Kidney glomerular epithelial cell (primary cell): ENCODE measurements around the gene HLA-DQA1.
A peak's percentile ranks its signal among the peaks of the same experiment; 100 is the strongest.
"Not testable (repeated sequence)": the region's sequence is repeated elsewhere in the genome, so short reads cannot be mapped to it uniquely, and the experiment has no call there.

Experiments
- DNase-seq: peaks from one replicate; lab custom pipeline; 2025; lab: John Stamatoyannopoulos, UW

The HLA-DQA1 gene

DNA sequence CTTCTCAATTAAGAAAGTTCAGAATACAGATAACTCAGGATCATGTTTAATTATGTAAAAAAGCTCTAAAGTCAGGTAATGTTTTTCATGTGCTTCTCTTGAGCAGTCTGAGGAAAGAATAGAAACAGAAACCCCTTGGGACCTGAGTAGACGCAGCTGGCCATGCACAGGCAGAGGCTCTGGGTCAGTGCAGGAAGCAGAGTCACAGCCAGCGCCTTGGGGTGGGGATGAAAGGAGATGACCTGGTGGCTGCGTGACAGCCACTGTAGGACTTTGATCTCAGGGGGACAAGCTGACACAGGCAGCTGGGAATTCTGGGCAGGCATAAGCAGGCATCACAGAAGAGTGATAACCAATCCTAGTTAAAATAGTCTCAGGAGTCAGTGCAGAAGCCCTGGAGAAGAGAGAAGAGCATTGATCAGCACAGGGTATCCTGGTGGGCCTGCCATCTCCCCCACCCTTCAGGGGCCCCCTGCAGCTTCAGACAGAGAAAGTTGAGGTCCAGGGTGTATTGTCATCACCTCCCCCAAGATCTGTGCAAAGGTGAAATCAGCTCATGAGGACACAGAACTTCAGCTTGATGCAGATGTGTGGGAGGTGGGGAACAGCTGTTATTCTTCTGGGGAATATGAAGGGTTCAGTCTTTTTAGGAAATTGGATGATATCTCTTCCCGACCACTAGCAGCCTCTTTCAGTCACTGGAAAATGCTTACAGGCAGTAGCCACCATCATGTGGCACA lies 22.8 kb downstream of the HLA-DQA1 start:
- no peak for DNase-seq

DNA sequence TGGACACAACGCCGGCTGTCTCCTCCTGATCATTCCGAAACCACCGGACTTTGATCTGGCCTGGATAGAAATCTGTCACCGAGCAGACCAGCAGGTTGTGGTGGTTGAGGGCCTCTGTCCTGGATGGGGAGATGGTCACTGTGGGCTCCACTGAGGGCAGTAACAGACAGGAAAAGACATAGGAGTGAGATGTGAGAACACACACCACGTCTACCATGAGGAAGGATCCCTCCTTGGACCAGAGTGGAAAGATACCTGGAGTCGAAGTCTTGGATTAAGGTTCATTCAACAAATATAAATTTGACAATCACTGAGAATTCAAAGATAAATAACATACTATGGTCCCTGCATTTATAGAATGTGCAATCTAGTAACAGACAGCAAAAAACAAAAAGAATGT lies 24.9 kb downstream of the HLA-DQA1 start:
- DNase-seq: no peak

- DNase-seq: no peak
Measured at GRCh38 chr6:32662836-32663235, 25.6 kb downstream of the HLA-DQA1 start.

DNA sequence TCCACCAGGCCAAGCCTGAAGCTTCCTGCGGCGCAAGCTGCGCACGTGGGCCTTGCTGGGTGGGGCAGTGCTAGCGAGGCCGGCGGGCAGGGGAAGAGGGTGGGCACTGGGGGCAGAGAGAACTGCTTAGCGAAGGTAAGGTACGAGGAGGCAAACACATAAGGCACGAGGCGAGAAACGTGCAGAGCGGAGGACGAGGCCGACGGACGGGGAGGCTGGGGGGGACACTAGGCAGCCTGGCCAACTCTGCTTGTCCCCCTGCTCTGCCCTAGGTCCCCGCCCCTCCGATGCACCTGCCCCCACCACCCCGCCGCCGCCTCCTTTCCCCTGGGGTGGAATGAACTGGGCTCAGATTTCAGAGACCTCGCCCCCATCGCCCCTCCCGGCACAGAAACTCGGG lies 27.1 kb downstream of the HLA-DQA1 start:
- no peak for DNase-seq

- DNase-seq: peak; percentile 3
Measured at GRCh38 chr6:32664827-32665362, 27.7 kb downstream of the HLA-DQA1 start.

GRCh38 chr6:32665661-32666060 lies 28.5 kb downstream of the HLA-DQA1 start:
- no peak for DNase-seq

DNA sequence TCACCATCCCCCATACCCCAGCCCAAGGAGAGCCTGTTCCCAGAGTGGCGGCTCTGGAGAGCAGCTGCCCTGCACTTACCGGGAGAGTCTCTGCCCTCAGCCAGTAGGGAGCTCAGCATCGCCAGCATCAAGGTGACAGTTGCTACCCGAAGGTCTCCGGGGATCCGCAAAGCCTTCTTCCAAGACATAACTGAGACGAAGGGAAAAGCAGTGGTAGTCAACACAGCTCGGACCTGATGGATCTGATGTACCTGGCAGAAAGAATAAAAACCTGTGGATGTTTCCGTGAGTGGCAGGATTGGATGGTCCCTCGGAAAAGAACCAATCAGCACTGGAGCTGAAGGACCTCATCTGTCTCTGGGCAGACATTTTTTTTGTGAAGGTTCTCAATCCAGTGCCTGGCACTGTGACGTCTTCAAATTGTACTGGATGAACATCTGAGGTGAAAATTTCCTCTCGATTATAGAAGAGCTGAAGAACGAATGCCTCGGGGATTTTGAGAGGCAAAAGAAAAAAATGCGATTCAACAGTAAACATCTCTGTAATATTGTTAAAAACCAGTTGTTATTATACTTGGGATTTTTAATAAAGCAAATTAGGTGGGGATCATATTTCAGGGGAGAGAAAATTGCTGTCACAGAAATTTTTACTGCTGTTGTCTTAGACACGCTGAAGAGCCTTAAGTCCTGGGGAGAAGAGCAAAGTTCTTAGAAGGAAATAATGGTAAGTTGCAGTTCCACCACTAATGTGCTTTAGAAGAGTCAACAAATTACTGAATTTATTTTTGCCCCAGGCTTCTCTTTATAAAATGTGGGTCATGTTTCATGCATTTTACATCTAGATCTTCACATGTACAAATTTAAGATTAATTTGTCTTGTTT lies 29.5 kb downstream of the HLA-DQA1 start, which contains the start of gene HLA-DQB1:
TSS of gene HLA-DQB1 (minus strand) at position 238 of the 881 bp plus-strand sequence. CDS start at position 188, 50 bp downstream.
- DNase-seq: peak; percentile 64

- DNase-seq: peak; percentile 88
Measured at GRCh38 chr6:32668226-32668747, 31.1 kb downstream of the HLA-DQA1 start.

DNA sequence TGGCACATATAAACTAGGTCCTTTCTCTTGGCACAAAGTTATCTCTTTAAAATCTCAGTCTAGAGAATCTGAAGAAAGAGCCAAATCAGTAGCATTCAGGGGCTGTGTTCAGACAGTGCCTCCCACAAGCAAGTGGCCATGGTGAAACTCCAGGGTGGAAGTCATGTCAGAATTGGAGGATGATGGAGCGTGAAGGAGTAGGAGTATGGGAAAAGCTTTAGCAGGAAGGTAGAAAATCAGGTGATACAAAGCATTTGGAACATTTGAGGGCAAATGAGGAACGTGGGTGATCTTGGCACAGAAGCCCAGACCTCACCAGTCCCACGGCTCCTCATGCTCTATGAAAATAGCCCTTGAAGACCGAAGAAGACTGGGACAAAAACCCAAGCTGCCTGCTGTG lies 32.0 kb downstream of the HLA-DQA1 start:
- no peak for DNase-seq

- no peak for DNase-seq
Measured at GRCh38 chr6:32669893-32670292, 32.7 kb downstream of the HLA-DQA1 start.

GRCh38 chr6:32671908-32672307 lies 34.7 kb downstream of the HLA-DQA1 start:
- DNase-seq: not testable (repeated sequence)

GRCh38 chr6:32674123-32674522 lies 36.9 kb downstream of the HLA-DQA1 start:
- not testable (repeated sequence) for DNase-seq

DNA sequence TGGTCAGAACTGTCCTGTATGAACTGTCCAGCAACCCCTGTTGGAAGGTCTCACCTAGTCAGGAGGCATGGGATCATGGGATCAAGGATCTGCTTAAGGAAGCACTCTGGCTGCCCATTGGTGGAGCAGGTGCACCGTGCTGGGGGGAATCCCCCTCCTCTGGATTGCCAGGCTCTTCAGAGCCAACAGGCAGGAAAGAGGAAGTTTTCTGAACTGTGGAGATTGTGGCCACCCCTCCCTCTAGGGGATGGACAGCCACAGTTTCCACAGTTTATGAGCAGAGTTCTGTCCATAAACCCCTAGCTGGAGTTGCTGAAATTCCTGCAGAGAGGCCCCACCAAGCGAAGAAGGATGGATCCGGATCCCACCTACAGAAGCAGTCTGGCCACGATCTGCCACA lies 42.3 kb downstream of the HLA-DQA1 start:
- no peak for DNase-seq

DNA sequence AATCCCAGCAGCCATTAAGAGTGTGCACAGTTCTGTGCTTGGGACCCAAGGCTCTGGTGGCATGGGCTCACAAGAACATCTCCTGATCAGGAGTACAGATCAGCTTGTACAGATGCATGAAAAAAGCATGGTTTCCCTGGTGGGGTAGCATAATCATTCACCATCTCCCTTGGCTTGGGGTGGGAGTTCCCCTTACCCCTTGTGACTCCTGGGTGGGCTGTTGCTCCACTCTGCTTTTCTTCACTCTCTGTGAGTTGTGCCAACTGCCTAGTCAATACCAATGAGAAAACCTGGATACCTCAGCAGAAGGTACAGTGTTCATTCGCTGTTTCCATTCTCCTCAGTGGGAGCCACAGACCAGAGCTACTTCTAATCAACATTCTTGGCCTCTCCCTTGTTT lies 42.8 kb downstream of the HLA-DQA1 start:
- no peak for DNase-seq

- DNase-seq: no peak
Measured at GRCh38 chr6:32684246-32684645, 47.0 kb downstream of the HLA-DQA1 start.

GRCh38 chr6:32685603-32686002 lies 48.4 kb downstream of the HLA-DQA1 start:
- no peak for DNase-seq

DNA sequence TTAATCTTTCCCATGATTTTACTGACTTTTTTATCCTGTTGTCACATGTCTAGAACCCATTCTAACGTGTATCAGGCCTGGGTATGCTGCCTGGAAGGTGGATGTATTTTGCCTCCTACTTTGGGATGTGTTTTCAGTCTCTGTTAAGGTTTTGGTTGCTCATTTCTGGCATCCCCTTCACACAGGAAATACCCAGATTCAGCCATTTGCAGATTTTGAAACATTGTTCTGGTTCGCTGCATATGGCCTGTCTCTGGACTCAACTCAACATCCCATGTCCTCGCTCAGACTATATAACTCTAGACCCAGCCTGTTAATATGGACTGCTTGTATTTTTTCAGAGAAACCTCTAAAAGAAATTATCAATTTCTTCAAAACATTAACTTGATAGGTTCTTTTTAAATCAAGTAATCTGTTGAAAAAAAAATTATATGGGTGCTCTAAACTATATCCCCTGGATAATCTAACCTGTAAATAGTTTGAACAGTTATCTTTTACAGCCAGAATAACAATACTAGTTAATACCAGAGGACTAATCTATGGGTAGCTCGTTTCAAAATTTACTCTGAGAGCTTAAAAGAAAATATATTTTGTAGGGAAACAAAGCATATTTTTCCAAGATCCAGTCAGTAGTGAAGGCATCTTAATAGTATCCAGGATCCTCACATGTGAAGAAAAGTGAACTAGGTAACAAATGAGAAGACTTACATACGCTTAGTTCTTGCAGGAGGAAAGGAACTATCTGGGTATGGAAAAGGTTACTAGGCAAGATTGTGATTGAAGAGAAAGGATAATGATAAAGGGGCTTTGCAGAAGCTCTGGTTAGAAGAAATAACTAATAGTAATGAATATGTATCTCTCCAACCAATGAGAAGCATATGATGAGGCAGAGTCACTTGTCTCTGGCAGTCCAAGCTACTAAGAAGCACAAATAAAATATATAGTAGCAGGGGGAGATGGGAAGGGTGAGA lies 52.6 kb downstream of the HLA-DQA1 start:
- no peak for DNase-seq

DNA sequence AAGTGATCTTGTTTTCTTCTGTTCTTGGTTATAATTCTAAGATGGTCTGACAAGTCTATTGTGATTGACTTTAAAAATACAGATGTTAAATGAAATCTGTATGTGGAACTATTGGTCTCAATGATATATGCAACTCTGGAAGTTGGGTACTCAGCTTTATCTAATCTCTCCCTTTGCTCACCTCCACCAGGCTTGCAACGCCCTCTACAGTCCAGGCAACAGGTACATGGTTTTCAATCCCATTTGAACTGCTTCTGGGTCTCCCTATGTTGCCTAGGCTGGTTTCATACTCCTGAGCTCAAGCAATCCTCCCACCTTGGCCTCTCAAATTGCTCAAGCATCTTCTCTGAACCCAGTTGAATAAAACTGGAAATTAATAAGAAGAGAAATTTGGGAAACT lies 54.8 kb downstream of the HLA-DQA1 start:
- peak; percentile 66 for DNase-seq
